HG03520 (cell line): ENCODE data around the gene DPM3.
A peak's percentile ranks its signal among the peaks of the same experiment; 100 is the strongest.
"Not testable (repeated sequence)": the region's sequence is repeated elsewhere in the genome, so short reads cannot be mapped to it uniquely, and the experiment has no call there.

ENCODE experiments used
- ATAC-seq: cut with Tn5 transposase; IDR thresholded peaks from one replicate; pipeline ENCODE4 v1.9.1; 2021; ENCODE audit warnings: mild to moderate bottlenecking, moderate library complexity; ENCODE audit not compliant: unreplicated experiment

DPM3 gene

GRCh38 chr1:155162631-155163030 is 22.3 kb upstream of the DPM3 start:
- not testable (repeated sequence) for ATAC-seq

GRCh38 chr1:155160128-155160527 is 19.8 kb upstream of the DPM3 start:
- no peak for ATAC-seq

- no peak for ATAC-seq
These were observed 18.7 kb upstream of the DPM3 start for GRCh38 chr1:155158991-155159390.

GRCh38 chr1:155155996-155156643 is 15.8 kb upstream of the DPM3 start:
- ATAC-seq = not testable (repeated sequence)

GRCh38 chr1:155145491-155145890 is 5.2 kb upstream of the DPM3 start:
- no peak for ATAC-seq

GRCh38 chr1:155141749-155142148 is 1.4 kb upstream of the DPM3 start:
- no peak for ATAC-seq

- ATAC-seq = no peak
These were observed 261 bp upstream of the DPM3 start for GRCh38 chr1:155140630-155140953.

GRCh38 chr1:155137154-155137949 is 3.0 kb downstream of the DPM3 start:
- ATAC-seq = no peak

GRCh38 chr1:155136748-155137147 is 3.6 kb downstream of the DPM3 start:
- ATAC-seq = no peak

GRCh38 chr1:155135415-155136028 is 4.8 kb downstream of the DPM3 start, which contains the start of gene SLC50A1:
TSS of gene SLC50A1 (plus strand) at chr1:155135852. CDS start at chr1:155135912, 60 bp downstream.
- ATAC-seq = peak; percentile 73

- ATAC-seq = peak; percentile 31
These were observed 5.4 kb downstream of the DPM3 start for GRCh38 chr1:155134880-155135414.

GRCh38 chr1:155134322-155134721 is 6.0 kb downstream of the DPM3 start:
- no peak for ATAC-seq

- no peak for ATAC-seq
These were observed 6.5 kb downstream of the DPM3 start for GRCh38 chr1:155133799-155134281.

GRCh38 chr1:155131856-155132255 is 8.5 kb downstream of the DPM3 start:
- ATAC-seq = no peak

GRCh38 chr1:155131285-155131684 is 9.0 kb downstream of the DPM3 start:
- ATAC-seq = no peak

- ATAC-seq = no peak
These were observed 9.9 kb downstream of the DPM3 start for GRCh38 chr1:155130272-155131006.

- ATAC-seq = no peak
These were observed 11.4 kb downstream of the DPM3 start for GRCh38 chr1:155128755-155129473.

GRCh38 chr1:155127967-155128754 is 12.2 kb downstream of the DPM3 start:
- ATAC-seq = no peak
